ENCODE measurements around the gene TRIM27. TPM values are rescaled to one million over a fixed set of nuclear protein-coding genes. Genes with fewer than 3 reads are reported as not detected.
"Not testable (repeated sequence)": the region's sequence is repeated elsewhere in the genome, so short reads cannot be mapped to it uniquely, and the experiment has no call there.

The TRIM27 gene
- total RNA-seq, 4 donors from 2014 or later = 36.0 to 55.1 (median 37.4) TPM

- ATAC-seq = peak; percentile 86
- no peaks in the 10 kb centered on the region for H3K27me3 ChIP-seq
- H3K27ac ChIP-seq = peak overlapping the region; percentile 68 to 85 (median 83)
- TF ChIP-seq POLR2AphosphoS5 (IDR thresholded peaks at IDR 0.05) (peak; percentile 21), POLR2A (IDR thresholded peaks at IDR 0.05) (no peak)
- no peaks in the 10 kb centered on the region for H3K36me3 ChIP-seq
- H3K4me1 ChIP-seq = peaks cover 0 to 40% (median 3%) of the 10 kb centered on the region in 3 donors
- H3K9me3 ChIP-seq = no peaks in the 10 kb centered on the region
- peak overlapping the region; percentile 58 to 62 for H3K4me3 ChIP-seq
- WGBS, 2 donors (ENCODE audit: low coverage in 1 of 2) = 0% methylated on average over 23 to 28 of the region's 28 CpGs
Observed at GRCh38 chr6:28940858-28941683, 17.3 kb upstream of the TRIM27 start.

GRCh38 chr6:28940294-28940857 is 16.6 kb upstream of the TRIM27 start:
- Histone ChIP-seq H3K9me3 (no peaks in the 10 kb centered on the region), H3K36me3 (no peaks in the 10 kb centered on the region), H3K27me3 (no peaks in the 10 kb centered on the region), H3K4me1 (peaks cover 0 to 40% (median 3%) of the 10 kb centered on the region in 3 donors), H3K4me3 (peak overlapping the region; percentile 58 to 62), H3K27ac (peak overlapping the region; percentile 68 to 85 (median 83))
- 0 to 2% methylated on average over 9 to 11 of the region's 17 CpGs for WGBS, 2 donors (ENCODE audit: low coverage in 1 of 2)
- ATAC-seq = peak; percentile 37
- TF ChIP-seq CTCF (IDR thresholded peaks at IDR 0.05) = no peak
- TF ChIP-seq POLR2AphosphoS5 (IDR thresholded peaks at IDR 0.05) = no peak
- TF ChIP-seq POLR2A (IDR thresholded peaks at IDR 0.05) = no peak
- TF ChIP-seq EP300 (IDR thresholded peaks at IDR 0.05) = no peak

DNA sequence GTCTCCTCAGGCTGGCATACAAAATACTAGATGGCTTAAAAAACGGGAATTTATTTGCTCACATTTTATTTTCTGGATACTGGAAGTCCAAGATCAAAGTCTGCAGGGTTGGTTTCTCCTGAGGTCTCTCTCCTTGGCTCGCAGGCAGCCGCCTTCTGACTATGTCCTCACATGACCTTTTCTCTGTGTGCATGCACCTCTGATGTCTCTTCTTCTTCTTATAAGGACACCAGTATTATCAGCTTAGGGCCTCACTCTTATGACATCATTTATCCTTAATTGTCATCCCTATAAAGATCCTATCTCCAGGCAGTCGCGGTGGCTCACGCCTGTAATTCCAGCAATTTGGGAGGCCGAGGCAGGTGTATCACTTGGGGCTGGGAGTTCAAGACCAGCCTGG is 9.3 kb upstream of the TRIM27 start:
- 74 to 80% methylated on average over 2 to 3 of the region's 7 CpGs for WGBS, 2 donors (ENCODE audit: low coverage in 1 of 2)
- ATAC-seq = no peak
- Histone ChIP-seq H3K4me3 (no peak overlapping the region), H3K27me3 (peaks cover 27% of the 10 kb centered on the region), H3K36me3 (no peaks in the 10 kb centered on the region), H3K9me3 (no peaks in the 10 kb centered on the region), H3K27ac (no peak overlapping the region), H3K4me1 (no peaks in the 10 kb centered on the region)
- TF ChIP-seq POLR2A (IDR thresholded peaks at IDR 0.05) = no peak
- TF ChIP-seq POLR2AphosphoS5 (IDR thresholded peaks at IDR 0.05) = no peak
- TF ChIP-seq CTCF (IDR thresholded peaks at IDR 0.05) = no peak
- no peak for TF ChIP-seq EP300 (IDR thresholded peaks at IDR 0.05)

GRCh38 chr6:28929887-28930620 is 6.3 kb upstream of the TRIM27 start:
- WGBS, 2 donors (ENCODE audit: low coverage in 1 of 2) = 72 to 82% methylated on average over 2 to 3 of the region's 3 CpGs

DNA sequence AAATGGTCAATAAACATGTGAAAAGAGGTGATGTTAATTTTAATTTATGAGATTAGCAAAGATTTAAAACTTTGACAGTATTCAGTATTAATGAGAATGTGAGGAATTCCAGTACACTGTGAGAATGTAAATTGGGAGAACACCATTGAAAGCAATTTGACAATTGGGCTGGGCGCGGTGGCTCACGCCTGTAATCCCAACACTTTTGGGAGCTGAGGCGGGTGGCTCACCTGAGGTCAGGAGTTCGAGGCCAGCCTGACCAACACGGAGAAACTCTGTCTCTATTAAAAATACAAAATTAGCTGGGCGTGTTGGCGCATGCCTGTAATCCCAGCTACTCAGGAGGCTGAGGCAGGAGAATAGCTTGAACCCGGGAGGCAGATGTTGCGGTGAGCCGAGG is 5.6 kb upstream of the TRIM27 start:
- not testable (repeated sequence) for ATAC-seq, H3K4me3 ChIP-seq, H3K9me3 ChIP-seq, H3K27ac ChIP-seq, H3K4me1 ChIP-seq, H3K36me3 ChIP-seq
- H3K27me3 ChIP-seq = peaks cover 27% of the 10 kb centered on the region
- WGBS, 2 donors (ENCODE audit: low coverage in 1 of 2) = 84 to 87% methylated on average over 3 to 10 of the region's 11 CpGs

More at GRCh38 chr6:28929887-28930620, 6.3 kb upstream of the TRIM27 start:
- no peak overlapping the region for H3K4me3 ChIP-seq
- no peak for ATAC-seq
- H3K4me1 ChIP-seq = no peaks in the 10 kb centered on the region
- no peaks in the 10 kb centered on the region for H3K36me3 ChIP-seq
- no peak overlapping the region for H3K27ac ChIP-seq
- no peak for TF ChIP-seq EP300 (IDR thresholded peaks at IDR 0.05)
- TF ChIP-seq POLR2AphosphoS5 (IDR thresholded peaks at IDR 0.05) = no peak
- no peak for TF ChIP-seq CTCF (IDR thresholded peaks at IDR 0.05)
- TF ChIP-seq POLR2A (IDR thresholded peaks at IDR 0.05) = no peak
- no peaks in the 10 kb centered on the region for H3K9me3 ChIP-seq
- peaks cover 27% of the 10 kb centered on the region for H3K27me3 ChIP-seq
